NT2/D1 (cell line): Measurements from ENCODE around the gene JDP2.

Source experiments
- SUZ12 ChIP-seq: IDR thresholded peaks from 2 replicates; pipeline ENCODE4 v1.6.1; 2011; ENCODE audit not compliant: insufficient read length, insufficient read depth; ENCODE audit errors: extremely low read depth
- YY1 ChIP-seq: IDR thresholded peaks from 2 replicates; pipeline ENCODE4 v1.6.1; 2011; ENCODE audit not compliant: insufficient read length, insufficient read depth
- ZNF274 ChIP-seq: IDR thresholded peaks from 2 replicates; pipeline ENCODE4 v1.6.1; 2011; ENCODE audit warnings: mild to moderate bottlenecking, low read depth, low read length

GRCh38 chr14:75492832-75493591 is 65.2 kb downstream of the JDP2 start:
- no peak for TF ChIP-seq ZNF274
- no peak for TF ChIP-seq YY1
- no peak for TF ChIP-seq SUZ12
